Lung microvascular endothelial cell (primary cell): ENCODE results near the gene RNF187. TPM values are rescaled to one million over a fixed set of nuclear protein-coding genes. Genes with fewer than 3 reads are reported as not detected.
A peak's percentile ranks its signal among the peaks of the same experiment; 100 is the strongest.
"Not testable (repeated sequence)": the region's sequence is repeated elsewhere in the genome, so short reads cannot be mapped to it uniquely, and the experiment has no call there.

Experiments used
- DNase-seq, 2 donors: peaks; one replicate each; pipeline versions ENCODE4 v3.0.0 to v3.0.0-alpha.2; 2010; ENCODE audit warnings: low read depth in 2 of 2
- total RNA-seq: library from RNA; depleted of rRNA; stranded (reverse); fragments of >200 nt; gene quantifications from 2 replicates; pipeline ENCODE4 v1.2.1, GENCODE V29; 2014

RNF187 gene
- total RNA-seq, 1 donor from 2014 or later = 53.6 TPM

DNA sequence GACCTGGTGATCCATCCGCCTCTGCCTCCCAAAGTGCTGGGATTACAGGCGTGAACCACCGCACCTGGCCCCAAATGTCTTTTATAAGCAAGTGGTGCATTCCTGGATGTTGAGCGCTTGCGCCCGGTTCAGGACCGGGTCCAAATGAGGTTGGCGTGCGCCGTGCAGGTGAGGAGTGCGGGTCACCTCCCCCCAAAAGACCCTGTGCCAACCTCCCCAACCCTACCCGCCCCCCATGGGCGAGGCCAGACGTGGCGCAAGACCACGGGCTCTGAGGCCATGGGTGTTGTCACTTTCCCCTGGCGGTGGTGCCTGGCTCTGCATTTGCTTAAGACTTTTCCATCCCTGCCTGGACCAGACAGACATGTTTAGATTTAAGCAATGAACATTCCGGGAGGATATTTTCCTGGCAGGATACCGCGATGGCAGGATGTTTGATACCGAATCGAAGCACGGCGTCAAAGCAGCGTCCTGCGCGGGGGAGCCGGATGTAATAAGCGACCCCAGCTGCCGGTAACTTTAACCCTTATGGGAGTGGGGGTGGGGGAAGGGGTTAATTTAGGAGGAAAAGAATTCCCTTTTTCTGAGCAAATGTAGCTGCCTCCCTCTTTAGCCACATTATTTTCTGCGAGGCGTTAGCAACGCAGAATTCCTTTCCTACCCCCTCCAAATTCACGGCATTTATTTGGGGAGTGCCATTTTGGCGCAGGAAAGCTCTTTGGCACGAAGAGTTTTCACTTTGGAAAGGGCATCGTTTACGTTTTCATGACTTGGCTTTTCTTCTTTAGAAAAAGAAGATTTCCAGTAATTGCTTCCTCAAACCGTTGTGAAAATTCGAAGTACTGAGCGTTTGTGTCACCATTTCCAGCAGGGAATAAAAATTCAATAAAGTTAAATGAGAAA is 27.8 kb upstream of the RNF187 start:
- peak; percentile 79 to 83 for DNase-seq

DNA sequence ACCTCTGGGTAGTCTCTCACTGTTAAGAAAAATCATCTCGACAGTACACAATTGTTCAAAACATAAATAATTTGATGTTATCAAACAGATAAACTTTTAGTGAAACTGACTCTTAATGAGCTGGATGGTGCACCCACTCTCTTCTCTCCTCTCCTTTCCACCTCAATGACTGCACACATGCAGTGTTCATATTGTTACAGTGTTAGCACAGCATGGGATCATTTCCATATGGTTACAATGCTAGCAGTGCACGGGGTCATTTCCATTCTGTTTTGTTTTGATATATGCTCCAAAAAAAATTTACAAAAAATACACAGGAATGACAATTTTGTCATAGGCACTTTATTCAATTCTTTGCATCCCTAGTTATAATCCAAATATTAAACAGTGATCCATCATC is 26.4 kb upstream of the RNF187 start:
- DNase-seq = no peak

- DNase-seq = no peak
These were observed 24.6 kb upstream of the RNF187 start for GRCh38 chr1:228462560-228462959.

DNA sequence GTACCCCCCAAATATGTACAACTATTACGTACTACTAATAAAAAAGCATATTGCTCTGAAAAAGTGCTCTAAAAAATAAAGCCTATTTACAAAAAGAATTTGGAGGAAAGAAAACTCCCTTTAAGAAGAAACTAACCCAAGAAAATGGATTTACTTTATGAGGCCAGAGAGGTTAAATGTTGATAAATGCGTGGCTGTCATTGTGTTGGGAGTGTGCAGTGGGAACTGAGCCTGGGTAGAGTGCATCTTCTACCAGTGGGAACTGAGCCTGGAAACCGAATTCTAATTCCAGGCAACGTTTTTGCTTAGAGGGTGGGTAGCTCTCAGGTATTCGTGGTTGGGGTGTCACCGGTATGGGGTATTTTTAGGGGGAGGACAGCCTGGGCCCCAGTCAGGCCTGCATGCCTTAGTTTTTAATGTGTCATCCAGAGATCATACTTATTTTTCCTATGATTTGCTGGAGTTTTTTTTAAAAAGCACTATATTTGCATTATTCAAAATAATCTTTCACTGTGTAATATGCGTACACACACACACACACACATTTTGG is 24.1 kb upstream of the RNF187 start:
- DNase-seq = no peak

- DNase-seq = no peak
These were observed 23.4 kb upstream of the RNF187 start for GRCh38 chr1:228463559-228464455.

DNA sequence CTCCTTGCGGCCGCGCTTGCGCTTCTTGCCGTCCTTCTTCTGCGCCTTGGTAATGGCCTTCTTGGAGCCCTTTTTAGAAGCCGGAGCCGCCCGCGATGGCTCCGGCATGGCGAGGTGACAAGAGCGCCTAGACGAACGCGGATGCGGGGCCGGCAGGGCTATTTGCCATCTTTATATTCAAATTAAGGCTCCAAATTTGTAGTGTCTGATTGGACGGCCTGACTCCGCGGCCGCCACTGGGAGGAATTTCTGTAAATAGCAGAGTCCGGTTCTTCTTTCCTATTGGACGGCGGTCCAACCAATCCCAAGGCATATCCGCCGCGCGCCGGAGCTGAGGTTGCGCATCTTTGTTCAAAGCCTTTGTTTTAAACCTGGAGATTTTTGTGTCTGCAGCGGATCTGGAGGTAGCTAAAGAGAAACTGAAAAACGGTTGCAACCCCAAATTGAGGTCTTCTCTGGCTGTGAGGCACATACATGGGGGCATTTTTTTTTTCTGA is 22.6 kb upstream of the RNF187 start:
- peak; percentile 67 to 81 for DNase-seq

- no peak for DNase-seq
These were observed 22.0 kb upstream of the RNF187 start for GRCh38 chr1:228465141-228465540.

DNA sequence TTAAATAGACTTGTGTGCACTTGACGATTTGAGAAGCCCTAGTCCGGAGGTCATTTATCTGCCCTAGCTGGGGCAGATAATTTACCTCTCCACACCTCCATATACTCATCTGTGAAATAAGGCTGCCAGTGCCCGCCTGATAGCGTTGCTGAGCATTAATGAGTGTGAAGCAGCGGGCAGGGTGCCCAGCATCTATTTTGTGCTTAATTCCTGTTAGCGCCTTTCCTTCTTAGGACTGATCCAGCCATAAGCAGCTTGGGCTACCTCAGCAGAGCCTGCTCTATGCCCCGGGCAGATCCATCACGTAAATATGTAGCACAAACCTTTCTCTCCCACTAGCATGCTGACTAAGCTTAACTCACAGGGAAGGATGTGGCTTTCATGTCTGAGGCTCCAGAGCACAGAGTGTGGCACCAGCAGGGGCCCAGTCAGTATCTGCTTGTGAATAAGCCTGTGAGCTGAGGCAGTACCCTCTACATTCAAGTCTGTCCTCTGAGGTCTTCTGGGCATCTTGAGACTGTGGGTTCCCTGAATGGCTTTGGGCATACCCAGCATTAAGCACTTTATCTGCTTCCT is 21.5 kb upstream of the RNF187 start:
- no peak for DNase-seq

- not testable (repeated sequence) for DNase-seq
These were observed 19.0 kb upstream of the RNF187 start for GRCh38 chr1:228468188-228468587.

DNA sequence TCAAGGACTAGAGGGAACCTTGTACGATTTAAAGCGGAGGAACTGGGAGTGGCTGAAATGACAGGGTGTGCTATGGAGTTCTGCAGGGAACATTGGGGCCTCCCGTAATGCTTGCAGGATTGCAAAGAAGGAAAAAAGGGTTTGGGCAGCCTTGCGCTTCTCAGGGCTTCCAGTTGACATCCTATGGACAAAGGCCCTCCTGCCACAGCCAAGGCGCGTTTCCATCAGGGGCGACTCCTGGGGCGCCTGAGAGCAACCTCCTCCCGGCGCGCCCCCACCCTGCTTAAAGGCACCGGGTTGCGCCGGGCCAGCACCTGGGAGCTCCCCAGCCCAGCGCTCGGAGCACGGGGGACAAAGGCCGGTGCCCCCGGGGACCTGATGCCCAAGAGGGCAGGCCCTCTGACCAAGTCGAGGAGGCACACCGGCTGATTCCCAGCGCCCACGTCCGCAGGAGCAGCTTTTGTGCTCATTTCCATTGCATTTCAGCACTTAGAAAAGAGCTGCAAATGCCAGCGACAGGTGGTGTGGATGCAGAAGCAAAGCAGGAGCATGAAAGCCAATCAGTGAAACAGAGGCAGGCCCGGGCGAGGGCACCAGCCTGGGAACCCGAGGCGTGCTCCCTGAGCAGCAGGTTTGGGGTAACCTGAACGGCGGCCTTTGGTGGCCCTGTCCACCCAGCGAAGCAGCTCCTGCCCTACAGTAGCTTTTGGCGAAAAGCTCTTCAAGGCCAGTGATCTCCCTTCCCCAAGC is 17.6 kb upstream of the RNF187 start:
- DNase-seq = no peak

GRCh38 chr1:228471154-228471761 is 15.9 kb upstream of the RNF187 start:
- DNase-seq = no peak

GRCh38 chr1:228471762-228472398 is 15.3 kb upstream of the RNF187 start:
- peak; percentile 46 to 75 for DNase-seq

- DNase-seq = peak in 1 of 2 donors; percentile 67
These were observed 14.5 kb upstream of the RNF187 start for GRCh38 chr1:228472655-228473054.

DNA sequence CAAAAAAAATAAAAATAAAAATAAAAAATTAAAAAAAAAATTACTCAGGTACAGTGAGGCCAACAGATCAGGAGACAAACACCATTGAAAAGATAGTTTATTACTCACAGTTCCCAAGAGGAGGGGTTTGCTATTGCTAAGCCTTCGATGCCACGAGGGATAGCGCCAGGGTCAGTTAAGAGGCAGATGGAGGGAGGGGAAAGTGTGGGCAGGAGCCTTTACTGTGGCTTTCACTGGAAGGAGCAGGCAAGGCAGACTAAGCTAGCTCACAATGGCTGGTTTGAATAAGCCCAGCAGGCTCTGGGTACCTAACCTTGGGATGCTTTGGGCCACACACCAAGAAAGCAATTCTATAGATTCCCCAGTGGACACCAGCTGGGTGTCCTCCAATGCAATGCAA is 12.7 kb upstream of the RNF187 start:
- no peak for DNase-seq

GRCh38 chr1:228475812-228476211 is 11.4 kb upstream of the RNF187 start:
- DNase-seq = no peak

- DNase-seq = no peak
These were observed 9.9 kb upstream of the RNF187 start for GRCh38 chr1:228477263-228477662.

DNA sequence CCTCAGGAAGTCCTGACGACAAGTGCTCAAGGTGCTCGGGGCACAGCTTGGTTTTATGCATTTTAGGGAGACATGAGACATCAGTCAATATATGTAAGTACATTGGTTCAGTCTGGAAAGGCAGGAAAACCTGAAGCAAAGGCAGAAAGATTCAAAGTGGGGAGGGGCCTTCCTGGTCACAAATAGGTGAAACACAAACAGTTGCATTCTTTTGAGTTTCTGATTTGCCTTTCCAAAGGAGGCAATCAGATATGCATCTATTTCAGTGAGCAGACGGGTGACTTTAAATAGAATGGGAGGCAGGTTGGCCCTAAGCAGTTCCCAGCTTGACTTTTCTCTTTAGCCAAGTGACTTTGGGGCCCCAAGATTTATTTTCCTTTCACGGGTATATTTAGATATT is 8.9 kb upstream of the RNF187 start:
- no peak for DNase-seq

DNA sequence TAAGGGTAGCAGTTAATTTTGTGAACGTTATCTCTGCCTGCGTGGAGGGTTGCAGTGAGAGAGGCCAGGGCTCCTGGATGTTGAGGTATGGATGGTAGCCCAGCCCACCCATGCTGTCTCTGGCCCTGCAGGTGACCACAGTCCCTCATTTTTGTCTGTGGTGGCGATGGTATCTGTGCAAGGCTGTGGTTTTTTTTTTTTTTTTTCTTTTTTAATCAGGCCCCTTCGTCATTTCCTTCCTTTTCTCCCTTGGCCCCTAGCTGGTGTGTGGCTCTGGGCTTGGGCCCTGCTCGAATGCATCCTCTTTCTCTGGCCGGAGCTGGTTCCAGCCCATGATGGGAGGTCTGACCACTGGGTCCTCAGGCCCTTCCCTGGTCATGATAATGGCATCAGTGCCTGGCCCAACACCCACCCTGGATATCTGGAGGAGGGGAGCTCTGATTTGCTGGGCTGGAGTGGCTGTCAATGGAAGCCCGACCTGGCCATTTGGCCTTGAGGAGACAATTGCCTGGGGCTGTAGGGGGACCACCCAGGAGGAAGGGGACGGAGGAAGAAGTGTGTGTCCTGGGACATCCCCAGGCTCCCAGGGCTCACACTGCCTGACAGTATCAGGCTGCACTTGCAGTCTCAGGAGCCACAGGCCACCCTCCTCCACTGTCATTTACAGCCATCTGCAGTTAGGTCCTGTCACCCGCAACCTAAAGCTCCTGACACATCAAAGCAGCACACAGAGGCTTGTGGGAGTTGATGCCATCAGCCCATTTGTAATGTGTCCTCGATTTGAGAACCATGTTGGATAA is 8.1 kb upstream of the RNF187 start:
- peak; percentile 20 to 41 for DNase-seq

GRCh38 chr1:228483789-228484188 is 3.4 kb upstream of the RNF187 start:
- no peak for DNase-seq
